Measurements from ENCODE around the gene GART.

Gene GART

DNA sequence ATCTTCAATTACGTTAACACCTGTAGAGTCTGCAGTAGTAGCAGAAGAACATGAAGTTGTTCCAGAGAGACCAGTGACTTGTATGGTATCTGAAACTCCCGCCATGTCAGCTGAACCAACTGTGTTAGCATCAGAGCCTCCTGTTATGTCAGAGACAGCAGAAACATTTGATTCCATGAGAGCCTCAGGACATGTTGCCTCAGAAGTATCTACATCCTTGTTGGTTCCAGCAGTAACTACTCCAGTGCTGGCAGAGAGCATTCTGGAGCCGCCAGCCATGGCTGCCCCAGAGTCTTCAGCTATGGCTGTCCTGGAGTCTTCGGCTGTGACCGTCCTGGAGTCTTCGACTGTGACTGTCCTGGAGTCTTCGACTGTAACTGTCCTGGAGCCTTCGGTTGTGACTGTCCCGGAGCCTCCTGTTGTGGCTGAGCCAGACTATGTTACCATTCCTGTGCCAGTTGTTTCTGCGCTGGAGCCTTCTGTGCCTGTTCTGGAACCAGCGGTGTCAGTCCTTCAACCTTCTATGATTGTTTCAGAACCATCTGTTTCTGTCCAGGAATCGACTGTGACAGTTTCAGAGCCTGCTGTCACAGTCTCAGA, 11.2 kb upstream of the GART start:
- DNase-seq (ENCODE audit: low read depth), result no peak

GRCh38 chr21:33552093-33552998, 10.4 kb upstream of the GART start:
- DNase-seq (ENCODE audit: low read depth), result no peak

- DNase-seq (ENCODE audit: low read depth), result no peak
Measured at GRCh38 chr21:33551664-33552063, 9.7 kb upstream of the GART start.

- DNase-seq (ENCODE audit: low read depth), result no peak
Measured at GRCh38 chr21:33550772-33551660, 9.1 kb upstream of the GART start.

- no peak for DNase-seq (ENCODE audit: low read depth)
Measured at GRCh38 chr21:33549848-33550771, 8.2 kb upstream of the GART start.

DNA sequence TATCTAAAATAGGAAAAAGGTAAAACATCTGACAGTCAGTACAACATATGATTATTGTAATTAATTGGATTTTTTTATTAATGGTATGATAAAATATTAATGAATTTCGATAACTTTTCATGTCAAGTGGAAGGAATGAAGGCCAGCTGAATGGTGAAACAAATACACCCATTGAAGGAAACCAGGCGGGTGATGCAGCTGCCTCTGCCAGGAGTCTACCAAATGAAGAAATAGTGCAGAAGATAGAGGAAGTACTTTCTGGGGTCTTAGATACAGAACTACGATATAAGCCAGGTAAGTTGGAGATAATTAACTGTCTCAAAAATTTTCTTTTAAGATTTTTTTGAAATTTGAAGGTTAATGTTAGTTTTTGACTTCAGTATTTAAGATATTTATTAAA, 4.2 kb upstream of the GART start:
- no peak for DNase-seq (ENCODE audit: low read depth)

- DNase-seq (ENCODE audit: low read depth), result no peak
Measured at GRCh38 chr21:33544451-33545195, 2.7 kb upstream of the GART start.

- DNase-seq (ENCODE audit: low read depth), result peak; percentile 46
Measured at GRCh38 chr21:33543505-33544129, 1.7 kb upstream of the GART start.

DNA sequence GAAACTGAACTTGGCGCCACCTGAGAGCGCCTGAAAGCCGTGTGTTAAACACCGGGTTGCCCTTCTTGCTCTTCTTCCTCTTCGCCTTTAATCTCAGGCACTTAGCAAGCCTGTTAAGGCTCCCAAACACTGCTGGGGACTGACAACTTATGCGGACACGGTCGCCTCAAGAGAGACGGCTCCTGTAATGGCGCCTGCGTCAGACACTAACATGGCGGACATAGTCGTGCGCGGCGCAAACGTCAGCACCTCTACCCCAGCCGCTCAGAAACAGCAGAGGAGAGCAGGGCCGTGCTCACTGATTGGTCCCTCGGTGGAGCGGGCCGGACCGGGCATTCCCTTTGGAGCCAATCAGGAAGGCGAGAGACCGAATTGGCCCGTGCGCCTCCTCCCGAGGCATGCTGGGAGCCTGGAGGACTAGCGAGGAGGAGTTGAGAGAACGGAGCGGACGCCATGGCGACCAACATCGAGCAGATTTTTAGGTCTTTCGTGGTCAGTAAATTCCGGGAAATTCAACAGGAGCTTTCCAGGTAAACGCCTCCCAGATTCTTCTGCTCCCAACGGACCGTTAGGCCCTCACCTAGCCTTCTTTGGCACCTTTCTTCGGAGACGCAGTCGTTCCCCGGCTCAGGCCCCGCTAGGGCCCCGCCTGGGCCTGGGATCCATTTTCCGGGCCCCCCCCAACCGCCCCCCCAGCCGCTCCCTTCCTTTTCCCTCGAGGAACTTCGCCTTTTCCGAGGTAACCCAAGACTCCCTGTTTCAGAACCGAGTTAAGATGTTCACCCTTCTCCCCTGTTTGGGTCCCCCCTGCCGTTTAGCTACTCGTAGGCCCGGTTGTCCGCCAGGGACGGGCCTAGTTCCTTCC, 955 bp upstream of the GART start, which contains the start of gene SON:
TSS of gene SON (plus strand) at position 399 of the 865 bp plus-strand sequence. CDS start at position 454, 55 bp downstream.
- DNase-seq (ENCODE audit: low read depth), result peak; percentile 96

- no peak for DNase-seq (ENCODE audit: low read depth)
Measured at GRCh38 chr21:33541105-33541711, 709 bp downstream of the GART start.

DNA sequence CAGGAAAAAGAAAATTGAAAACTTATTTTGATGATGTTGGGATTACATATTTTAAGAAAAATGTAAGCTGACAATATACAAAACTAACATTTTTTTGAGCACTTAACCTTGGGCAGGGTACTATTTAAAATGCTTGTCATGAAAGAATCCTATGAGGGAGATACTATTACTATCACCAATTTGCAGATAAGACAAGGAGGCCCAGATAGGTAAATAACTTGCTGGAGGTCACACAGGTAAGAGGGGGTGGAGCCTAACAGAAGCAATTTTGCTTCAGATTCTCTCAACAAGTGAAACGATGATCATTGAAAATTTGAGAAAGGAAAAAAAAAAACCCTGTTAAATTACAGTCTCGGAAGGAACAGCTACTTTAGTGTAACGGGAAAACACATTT, 1.2 kb downstream of the GART start:
- DNase-seq (ENCODE audit: low read depth), result no peak

GRCh38 chr21:33539616-33540015, 2.3 kb downstream of the GART start:
- DNase-seq (ENCODE audit: low read depth), result no peak

GRCh38 chr21:33537212-33537611, 4.7 kb downstream of the GART start:
- DNase-seq (ENCODE audit: low read depth), result no peak

DNA sequence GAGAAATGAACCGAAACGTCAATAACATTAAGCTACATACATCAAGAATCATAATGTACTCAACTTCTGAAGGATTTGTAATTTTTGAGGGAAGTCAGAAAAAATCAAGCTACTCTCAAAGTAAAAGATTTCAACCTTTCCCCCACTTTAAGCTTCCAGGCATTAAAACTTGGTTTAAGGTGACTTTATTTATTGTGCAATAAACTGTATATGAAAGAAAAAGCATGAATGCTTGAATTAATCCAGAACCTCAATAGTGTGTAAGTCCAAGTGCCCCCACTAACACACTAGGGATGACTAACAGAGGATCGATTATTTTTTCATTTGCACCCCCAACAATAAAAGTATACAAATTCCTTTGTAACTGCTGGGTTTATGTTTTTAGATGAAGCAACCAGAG, 10.9 kb downstream of the GART start:
- DNase-seq (ENCODE audit: low read depth), result no peak

- no peak for DNase-seq (ENCODE audit: low read depth)
Measured at GRCh38 chr21:33522953-33523349, 19.0 kb downstream of the GART start.

DNA sequence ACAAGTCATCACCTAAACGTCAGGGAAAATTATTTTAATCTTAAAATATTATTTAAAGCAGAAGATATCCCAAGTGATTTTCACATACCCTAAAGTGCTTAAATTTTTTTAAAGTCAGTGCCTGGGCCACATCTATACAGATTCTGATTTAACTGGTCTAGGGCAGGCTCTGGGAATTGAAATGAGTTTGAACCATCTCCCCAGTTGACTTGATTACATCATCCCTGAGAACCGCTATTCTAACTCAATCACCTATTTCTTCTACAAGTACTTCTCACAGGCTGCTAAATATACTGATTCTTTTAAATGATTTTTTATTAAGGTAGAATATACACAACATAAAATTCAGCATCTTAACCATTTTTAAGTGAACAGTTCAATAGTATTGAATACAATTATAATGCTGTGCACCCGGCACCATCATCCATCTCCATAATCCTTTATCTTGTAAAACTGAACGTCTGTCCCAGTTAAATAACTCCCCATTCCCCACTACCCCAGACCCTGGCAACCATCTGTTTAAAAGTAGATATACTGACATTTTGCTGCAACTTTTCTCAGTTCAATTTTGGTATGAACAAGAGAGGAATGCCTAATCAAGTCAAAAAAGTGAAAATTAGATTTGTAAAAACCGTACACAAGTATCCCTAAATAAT, 19.5 kb downstream of the GART start:
- DNase-seq (ENCODE audit: low read depth), result no peak

- DNase-seq (ENCODE audit: low read depth), result no peak
Measured at GRCh38 chr21:33518899-33519298, 23.0 kb downstream of the GART start.

GRCh38 chr21:33514229-33514628, 27.7 kb downstream of the GART start:
- no peak for DNase-seq (ENCODE audit: low read depth)
